MM.1S (cell line): ENCODE results near the gene RPTOR.

Source experiments
- DNase-seq: peaks from one replicate; pipeline ENCODE4 v3.0.0-alpha.2; 2015
- H2AFZ ChIP-seq: fragments of 300-600 bp; sonication (generic); 2 replicates; pipeline ENCODE4 v1.6.0; 2016; ENCODE audit warnings: antibody characterized with exemption, low read length
- H3F3A ChIP-seq: fragments of 300-600 bp; sonication (generic); 2 replicates; pipeline ENCODE4 v1.6.1; 2016; ENCODE audit warnings: mild to moderate bottlenecking, antibody characterized with exemption, low read length, moderate library complexity, mixed read lengths; ENCODE audit not compliant: insufficient read depth
- H3K27ac ChIP-seq: fragments of 300-600 bp; sonication (generic); 2 replicates; pipeline ENCODE4 v1.5.1; 2016; ENCODE audit warnings: mild to moderate bottlenecking, low read length
- H3K27me3 ChIP-seq: fragments of 300-600 bp; sonication (generic); replicated peaks from 2 replicates; pipeline ENCODE4 v1.6.0; 2016; ENCODE audit warnings: low read length; ENCODE audit not compliant: insufficient read depth
- H3K36me3 ChIP-seq: fragments of 300-600 bp; sonication (generic); replicated peaks from 2 replicates; pipeline ENCODE4 v1.6.1; 2016; ENCODE audit warnings: mild to moderate bottlenecking, low read length, mixed read lengths; ENCODE audit not compliant: insufficient read depth
- H3K4me1 ChIP-seq: fragments of 300-600 bp; sonication (generic); 2 replicates; pipeline ENCODE4 v1.6.1; 2016; ENCODE audit warnings: low read length, mixed read lengths
- H3K4me2 ChIP-seq: fragments of 300-600 bp; sonication (generic); 2 replicates; pipeline ENCODE4 v1.6.0; 2016; ENCODE audit warnings: low read depth, low read length
- H3K4me3 ChIP-seq: fragments of 300-600 bp; sonication (generic); 2 replicates; pipeline ENCODE4 v1.5.1; 2016; ENCODE audit warnings: low read length, mixed read lengths
- H3K79me2 ChIP-seq: fragments of 300-600 bp; sonication (generic); 2 replicates; pipeline ENCODE4 v1.6.1; 2016; ENCODE audit warnings: mixed run types, low read length, mixed read lengths
- H3K9ac ChIP-seq: fragments of 300-600 bp; sonication (generic); 2 replicates; pipeline ENCODE4 v1.6.1; 2016; ENCODE audit warnings: low read length, mixed read lengths
- H3K9me2 ChIP-seq: fragments of 300-600 bp; sonication (generic); replicated peaks from 2 replicates; pipeline ENCODE4 v1.6.1; 2016; ENCODE audit warnings: mild to moderate bottlenecking, low read length, mixed read lengths; ENCODE audit not compliant: insufficient read depth
- H3K9me3 ChIP-seq: fragments of 300-600 bp; sonication (generic); replicated peaks from 2 replicates; pipeline ENCODE4 v1.6.1; 2016; ENCODE audit warnings: mild to moderate bottlenecking, low read length, mixed read lengths; ENCODE audit not compliant: insufficient read depth
- H4K20me1 ChIP-seq: fragments of 300-600 bp; sonication (generic); 2 replicates; pipeline ENCODE4 v1.6.1; 2016; ENCODE audit warnings: mild to moderate bottlenecking, low read length, moderate library complexity, mixed read lengths; ENCODE audit not compliant: insufficient read depth
- EZH2 ChIP-seq: fragments of 300-600 bp; sonication (generic); optimal IDR thresholded peaks from 2 replicates; pipeline ENCODE3; 2017; ENCODE audit warnings: low read depth, mild to moderate bottlenecking, antibody characterized with exemption, low read length, mixed read lengths
- EZH2phosphoT487 ChIP-seq: fragments of 300-600 bp; sonication (generic); IDR thresholded peaks from 2 replicates; pipeline ENCODE4 v1.6.1; 2018; ENCODE audit warnings: antibody characterized with exemption, low read length
- TF ChIP-seq, protein P1 (sequence below): fragments of 300-600 bp; sonication (generic); IDR thresholded peaks from 2 replicates; pipeline ENCODE4 v1.5.1; 2016; ENCODE audit warnings: antibody characterized with exemption, low read length, mixed read lengths

RPTOR gene

DNA sequence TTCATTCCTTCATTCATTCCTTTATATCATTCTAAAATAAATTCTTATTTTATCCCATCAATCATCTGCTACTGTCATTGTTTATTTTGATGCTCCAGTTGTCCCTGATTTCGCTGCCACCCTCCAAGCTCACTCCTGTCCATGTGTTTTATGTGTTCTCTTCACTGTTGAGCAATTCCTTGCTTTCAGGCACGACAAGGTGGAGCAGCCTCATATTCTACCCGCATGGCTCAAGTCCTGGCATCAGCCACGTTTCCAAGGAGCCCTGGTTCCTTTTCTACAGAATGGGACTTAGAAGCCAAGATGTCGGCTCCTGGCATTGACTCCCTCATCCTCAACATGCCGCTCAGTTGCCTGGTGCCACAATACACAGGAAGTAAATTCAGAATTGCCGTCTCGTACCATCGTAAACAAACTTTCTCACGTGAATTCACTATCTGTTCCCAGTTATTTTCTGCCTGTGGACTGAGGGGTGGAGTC lies 139.0 kb downstream of the RPTOR start:
- Histone ChIP-seq H3F3A (no peaks in the 10 kb centered on the region), H3K79me2 (peaks cover 14% of the 10 kb centered on the region; the same call in 1 of the 2 replicates), H3K4me1 (no peaks in the 10 kb centered on the region), H3K9ac (no peak overlapping the region), H3K9me2 (no peaks in the 10 kb centered on the region), H3K36me3 (no peaks in the 10 kb centered on the region), H4K20me1 (no peaks in the 10 kb centered on the region), H2AFZ (no peak overlapping the region), H3K27ac (no peak overlapping the region), H3K27me3 (no peaks in the 10 kb centered on the region), H3K4me3 (no peak overlapping the region), H3K9me3 (no peaks in the 10 kb centered on the region), H3K4me2 (no peak overlapping the region)
- DNase-seq = no peak
- TF ChIP-seq EZH2phosphoT487 (no peak), EZH2 (no peak)
- TF ChIP-seq, protein P1, sequence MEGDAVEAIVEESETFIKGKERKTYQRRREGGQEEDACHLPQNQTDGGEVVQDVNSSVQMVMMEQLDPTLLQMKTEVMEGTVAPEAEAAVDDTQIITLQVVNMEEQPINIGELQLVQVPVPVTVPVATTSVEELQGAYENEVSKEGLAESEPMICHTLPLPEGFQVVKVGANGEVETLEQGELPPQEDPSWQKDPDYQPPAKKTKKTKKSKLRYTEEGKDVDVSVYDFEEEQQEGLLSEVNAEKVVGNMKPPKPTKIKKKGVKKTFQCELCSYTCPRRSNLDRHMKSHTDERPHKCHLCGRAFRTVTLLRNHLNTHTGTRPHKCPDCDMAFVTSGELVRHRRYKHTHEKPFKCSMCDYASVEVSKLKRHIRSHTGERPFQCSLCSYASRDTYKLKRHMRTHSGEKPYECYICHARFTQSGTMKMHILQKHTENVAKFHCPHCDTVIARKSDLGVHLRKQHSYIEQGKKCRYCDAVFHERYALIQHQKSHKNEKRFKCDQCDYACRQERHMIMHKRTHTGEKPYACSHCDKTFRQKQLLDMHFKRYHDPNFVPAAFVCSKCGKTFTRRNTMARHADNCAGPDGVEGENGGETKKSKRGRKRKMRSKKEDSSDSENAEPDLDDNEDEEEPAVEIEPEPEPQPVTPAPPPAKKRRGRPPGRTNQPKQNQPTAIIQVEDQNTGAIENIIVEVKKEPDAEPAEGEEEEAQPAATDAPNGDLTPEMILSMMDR = no peak

DNA sequence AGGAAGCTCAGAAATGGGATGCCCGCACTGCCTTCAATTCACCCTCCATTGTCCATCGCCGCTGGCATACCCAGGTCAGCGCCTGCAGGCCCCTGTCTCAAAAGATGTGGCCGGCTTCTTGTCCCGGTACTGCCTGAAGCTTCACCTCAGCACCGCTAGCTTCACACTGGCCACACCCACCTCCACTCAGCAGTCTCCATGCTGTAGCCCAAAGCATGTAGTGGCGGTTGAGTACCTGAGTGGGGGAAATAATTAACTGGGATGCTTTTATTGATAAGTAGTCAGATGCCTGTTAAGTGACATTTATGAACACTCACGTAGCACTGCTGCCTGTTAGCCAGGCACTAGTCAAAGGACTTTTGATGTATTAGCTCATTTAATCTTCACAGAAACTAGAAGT lies 143.2 kb downstream of the RPTOR start:
- TF ChIP-seq, protein P1 = no peak
- TF ChIP-seq EZH2phosphoT487 (no peak), EZH2 (no peak)
- Histone ChIP-seq H3K9me2 (no peaks in the 10 kb centered on the region), H3K9me3 (no peaks in the 10 kb centered on the region), H3K27ac (no peak overlapping the region), H2AFZ (no peak overlapping the region), H4K20me1 (no peaks in the 10 kb centered on the region), H3K79me2 (peaks cover 15% of the 10 kb centered on the region), H3K4me2 (no peak overlapping the region), H3K4me3 (no peak overlapping the region), H3K36me3 (no peaks in the 10 kb centered on the region), H3K27me3 (no peaks in the 10 kb centered on the region), H3K9ac (no peak overlapping the region), H3F3A (peaks cover 5% of the 10 kb centered on the region; the same call in 1 of the 2 replicates), H3K4me1 (peaks cover 6% of the 10 kb centered on the region; the same call in 1 of the 2 replicates)
- DNase-seq = no peak

DNA sequence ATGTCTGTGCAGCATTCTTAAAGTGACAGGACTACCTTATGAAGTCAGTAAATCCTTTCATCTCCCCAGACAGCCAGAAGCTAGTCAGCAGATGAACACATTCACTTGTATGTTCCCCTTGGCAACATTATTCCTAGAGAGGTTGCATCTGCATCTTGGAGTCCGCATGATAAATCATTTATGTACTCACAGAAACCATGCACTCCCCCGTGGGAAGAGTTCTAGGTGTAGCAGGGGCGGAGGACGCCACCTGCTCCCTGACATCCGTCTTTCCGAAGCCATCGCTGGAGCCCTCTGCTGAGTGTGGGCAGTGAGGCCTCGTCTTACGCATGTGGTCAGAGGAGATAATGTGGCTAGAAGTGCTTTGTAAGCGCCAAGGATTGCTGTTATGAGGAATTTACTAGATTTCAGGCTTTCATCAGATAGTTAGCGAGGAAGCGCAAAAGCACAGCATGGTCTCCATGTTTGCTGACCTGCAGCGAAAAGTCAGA lies 144.5 kb downstream of the RPTOR start:
- Histone ChIP-seq H3F3A (peaks cover 5% of the 10 kb centered on the region; the same call in 1 of the 2 replicates), H3K9me3 (no peaks in the 10 kb centered on the region), H3K36me3 (no peaks in the 10 kb centered on the region), H3K27ac (no peak overlapping the region), H3K4me3 (no peak overlapping the region), H3K9me2 (no peaks in the 10 kb centered on the region), H4K20me1 (no peaks in the 10 kb centered on the region), H3K79me2 (peaks cover 27% of the 10 kb centered on the region), H3K4me2 (no peak overlapping the region), H2AFZ (no peak overlapping the region), H3K9ac (no peak overlapping the region), H3K27me3 (no peaks in the 10 kb centered on the region), H3K4me1 (peaks cover 6% of the 10 kb centered on the region; the same call in 1 of the 2 replicates)
- TF ChIP-seq EZH2phosphoT487 (no peak), EZH2 (no peak)
- TF ChIP-seq, protein P1 = no peak
- DNase-seq = no peak
